Measurements from ENCODE around the gene OPN1MW.
"Not testable (repeated sequence)": the region's sequence is repeated elsewhere in the genome, so short reads cannot be mapped to it uniquely, and the experiment has no call there.

OPN1MW gene

DNA sequence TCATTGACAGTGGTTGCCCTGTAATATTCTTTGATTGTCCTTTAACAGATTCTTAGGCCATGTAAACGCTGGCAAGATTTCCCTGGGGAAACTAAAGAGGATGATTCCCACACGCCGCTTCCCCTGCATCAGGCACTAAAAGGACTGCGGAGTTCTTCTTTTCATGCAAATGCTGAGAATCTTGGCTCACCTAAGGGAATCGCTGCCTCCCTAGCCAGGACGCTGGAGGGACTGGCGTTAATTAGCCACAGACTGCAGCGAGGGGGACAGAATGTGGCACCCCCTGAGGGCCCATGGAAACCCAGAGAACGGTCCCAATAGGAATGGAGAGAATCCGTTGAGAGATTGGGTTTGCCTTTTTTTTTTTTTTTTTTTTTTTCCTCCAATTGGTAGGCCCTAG lies 29.1 kb downstream of the OPN1MW start:
- not testable (repeated sequence) for DNase-seq

DNA sequence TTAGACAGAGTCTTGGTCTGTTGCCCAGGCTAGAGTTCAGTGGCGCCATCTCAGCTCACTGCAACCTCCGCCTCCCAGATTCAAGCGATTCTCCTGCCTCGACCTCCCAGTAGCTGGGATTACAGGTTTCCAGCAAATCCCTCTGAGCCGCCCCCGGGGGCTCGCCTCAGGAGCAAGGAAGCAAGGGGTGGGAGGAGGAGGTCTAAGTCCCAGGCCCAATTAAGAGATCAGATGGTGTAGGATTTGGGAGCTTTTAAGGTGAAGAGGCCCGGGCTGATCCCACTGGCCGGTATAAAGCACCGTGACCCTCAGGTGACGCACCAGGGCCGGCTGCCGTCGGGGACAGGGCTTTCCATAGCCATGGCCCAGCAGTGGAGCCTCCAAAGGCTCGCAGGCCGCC lies 37.1 kb downstream of the OPN1MW start, which contains the start of gene OPN1MW2:
TSS of gene OPN1MW2 (plus strand) at position 301 of the 400 bp plus-strand sequence. CDS start at position 361, 60 bp downstream.
- DNase-seq: not testable (repeated sequence)

DNA sequence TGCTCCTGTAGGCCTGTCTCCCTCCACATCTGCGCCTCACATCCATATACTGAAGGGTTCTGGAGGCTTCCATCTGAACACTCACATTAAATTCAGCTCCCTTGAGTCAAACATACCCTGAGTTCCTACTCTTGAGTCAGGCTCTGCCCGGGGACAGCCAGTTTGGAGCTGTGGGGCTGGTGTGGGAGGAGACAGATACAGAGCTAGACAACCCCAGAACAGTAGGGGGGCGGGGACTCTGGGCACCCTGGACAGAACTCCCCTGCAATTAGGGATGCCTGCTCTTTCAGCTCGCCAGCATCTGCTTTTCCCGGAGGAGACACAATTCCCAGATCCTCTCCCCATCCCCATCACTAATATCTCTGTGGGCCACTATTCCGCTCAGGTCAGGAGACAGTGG lies 42.9 kb downstream of the OPN1MW start:
- not testable (repeated sequence) for DNase-seq

DNA sequence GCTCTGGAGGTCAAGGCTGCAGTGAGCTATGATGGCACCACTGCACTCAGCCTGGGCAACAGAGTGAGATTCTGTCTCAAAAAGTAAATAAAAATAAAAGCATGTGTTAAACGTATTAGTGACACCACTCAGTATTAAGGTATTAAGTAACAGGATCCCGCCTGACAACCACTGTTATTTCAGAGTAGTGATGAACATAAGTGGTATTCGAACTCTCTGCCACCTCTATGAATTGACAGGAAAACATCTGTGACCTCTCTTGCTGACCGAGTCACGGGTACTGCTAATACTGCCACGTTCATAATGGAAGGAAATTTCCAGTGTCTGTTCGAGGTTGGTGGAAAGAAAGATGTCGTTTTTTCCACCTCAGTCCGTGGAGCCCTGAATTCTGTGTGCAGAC lies 44.3 kb downstream of the OPN1MW start:
- DNase-seq: not testable (repeated sequence)

DNA sequence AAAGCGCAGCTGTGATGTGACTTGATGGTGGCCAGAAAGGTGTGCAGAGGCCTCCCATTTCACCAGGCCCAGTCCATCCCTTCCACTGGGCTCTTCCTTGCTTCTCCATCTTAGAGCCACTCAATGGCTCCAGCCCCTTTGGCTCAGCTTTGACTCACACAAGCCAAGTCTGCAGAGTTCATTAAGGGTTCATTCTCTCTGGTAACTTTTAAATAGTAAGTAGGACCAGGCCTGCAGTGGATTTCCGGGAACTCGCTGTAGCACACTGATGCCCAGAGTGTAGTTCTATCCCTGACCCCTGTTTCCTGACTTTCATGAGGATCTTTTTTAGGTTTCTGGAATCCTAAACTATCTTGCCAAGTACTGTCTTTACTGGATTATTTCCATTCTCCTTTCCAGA lies 49.0 kb downstream of the OPN1MW start:
- not testable (repeated sequence) for DNase-seq

DNA sequence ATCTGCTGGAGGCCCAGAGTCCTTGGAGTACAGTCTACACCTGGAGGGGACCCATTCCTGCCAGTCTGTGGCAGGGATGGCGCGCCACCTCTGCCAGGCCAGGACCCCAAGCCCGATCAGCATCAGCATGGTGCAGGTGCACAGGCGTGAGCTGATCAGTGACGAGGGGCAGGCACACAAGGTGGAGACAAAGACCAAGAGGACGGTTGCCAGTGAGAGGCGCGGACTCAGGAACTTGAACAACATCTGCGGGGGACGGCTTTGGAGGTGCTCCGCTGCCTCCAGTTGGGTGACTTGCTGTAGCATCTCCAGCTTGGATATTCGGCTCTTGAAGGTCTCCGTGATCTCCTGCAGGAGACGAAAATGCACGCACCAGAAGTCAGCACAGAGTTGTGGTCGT lies 51.2 kb downstream of the OPN1MW start:
- not testable (repeated sequence) for DNase-seq

DNA sequence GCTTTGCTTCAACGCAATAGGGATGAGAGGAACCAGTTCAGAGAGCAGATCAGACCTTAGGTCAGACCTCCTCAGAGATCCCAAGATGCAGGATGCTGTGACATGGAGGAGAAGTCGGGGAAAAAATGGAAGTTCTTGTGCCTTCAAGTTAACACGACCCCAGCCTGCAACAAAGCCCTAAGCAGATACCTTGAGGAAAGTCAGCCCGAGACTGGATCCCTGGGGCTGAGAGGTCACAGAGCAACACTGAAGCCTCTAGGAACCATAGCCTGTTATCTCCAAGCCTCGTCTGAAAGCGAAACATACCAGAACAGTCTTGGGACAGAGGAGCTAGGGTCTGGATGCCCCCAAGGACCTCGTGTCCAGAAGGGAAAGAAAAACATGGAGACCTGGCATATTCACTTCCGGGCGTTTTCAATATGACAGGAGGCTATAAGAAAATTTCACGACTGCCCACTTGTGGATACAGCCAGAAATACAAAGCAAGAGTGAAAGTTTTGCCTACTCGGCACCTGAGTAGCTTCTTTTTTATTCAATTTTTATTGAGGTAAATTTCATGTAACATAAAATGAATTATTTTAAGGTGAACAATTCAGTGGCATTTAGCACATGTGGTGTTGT lies 56.7 kb downstream of the OPN1MW start:
- DNase-seq: not testable (repeated sequence)

DNA sequence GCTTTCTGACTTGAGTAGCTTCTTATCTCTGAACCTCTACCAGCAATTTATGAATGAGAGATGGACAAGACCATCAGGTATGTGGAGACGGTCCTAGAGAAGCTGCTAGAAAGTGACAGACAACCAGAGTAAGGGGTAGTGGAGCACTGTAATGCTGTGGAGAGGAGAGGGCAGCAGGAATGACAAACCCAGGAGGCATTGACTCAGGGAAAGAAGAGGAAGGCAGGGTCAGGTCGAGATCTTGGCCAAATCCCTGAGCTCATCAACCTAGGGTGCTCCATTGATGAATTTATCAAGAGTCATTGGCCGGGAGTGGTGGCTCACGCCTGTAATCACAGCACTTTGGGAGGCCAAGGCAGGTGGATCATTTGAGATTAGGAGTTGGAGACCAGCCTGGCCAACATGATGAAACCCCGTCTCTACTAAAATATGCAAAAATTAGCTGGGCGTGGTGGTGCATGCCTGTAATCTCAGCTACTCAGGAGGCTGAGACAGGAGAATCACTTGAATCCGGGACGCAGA lies 57.6 kb downstream of the OPN1MW start:
- not testable (repeated sequence) for DNase-seq

Measured in stimulated activated CD4-positive, alpha-beta T cell treated with anti-CD3 and anti-CD28 coated beads, Interleukin-1b, Interleukin-23, amount 100 ng/mL, for 48 hours (primary cell).